Measurements from ENCODE around the gene SAMD3.

DNA sequence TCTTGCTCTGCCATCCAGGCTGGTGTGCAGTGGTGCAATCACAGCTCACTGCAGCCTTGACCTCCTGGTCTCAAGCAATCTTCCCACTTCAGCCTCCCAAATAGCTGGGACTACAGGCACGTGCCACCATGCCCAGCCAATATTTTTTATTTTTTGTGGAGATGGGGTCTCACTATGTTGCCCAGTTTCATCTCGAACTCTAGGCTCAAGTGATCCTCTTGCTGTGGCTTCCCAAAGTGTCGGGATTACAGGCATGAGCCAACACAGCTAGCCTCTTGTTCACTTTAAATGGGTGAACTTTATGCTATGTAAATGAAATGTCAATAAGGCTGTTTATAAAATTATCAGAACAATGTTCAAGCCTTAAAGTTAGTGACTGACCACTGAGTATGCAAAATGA is 37.1 kb downstream of the SAMD3 start:
- TF ChIP-seq, protein P1, sequence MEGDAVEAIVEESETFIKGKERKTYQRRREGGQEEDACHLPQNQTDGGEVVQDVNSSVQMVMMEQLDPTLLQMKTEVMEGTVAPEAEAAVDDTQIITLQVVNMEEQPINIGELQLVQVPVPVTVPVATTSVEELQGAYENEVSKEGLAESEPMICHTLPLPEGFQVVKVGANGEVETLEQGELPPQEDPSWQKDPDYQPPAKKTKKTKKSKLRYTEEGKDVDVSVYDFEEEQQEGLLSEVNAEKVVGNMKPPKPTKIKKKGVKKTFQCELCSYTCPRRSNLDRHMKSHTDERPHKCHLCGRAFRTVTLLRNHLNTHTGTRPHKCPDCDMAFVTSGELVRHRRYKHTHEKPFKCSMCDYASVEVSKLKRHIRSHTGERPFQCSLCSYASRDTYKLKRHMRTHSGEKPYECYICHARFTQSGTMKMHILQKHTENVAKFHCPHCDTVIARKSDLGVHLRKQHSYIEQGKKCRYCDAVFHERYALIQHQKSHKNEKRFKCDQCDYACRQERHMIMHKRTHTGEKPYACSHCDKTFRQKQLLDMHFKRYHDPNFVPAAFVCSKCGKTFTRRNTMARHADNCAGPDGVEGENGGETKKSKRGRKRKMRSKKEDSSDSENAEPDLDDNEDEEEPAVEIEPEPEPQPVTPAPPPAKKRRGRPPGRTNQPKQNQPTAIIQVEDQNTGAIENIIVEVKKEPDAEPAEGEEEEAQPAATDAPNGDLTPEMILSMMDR (IDR thresholded peaks at IDR 0.05): no peak
- no peak for TF ChIP-seq POLR2A (IDR thresholded peaks at IDR 0.05)

All from adrenal gland (tissue), 5 donors.